Measurements from ENCODE around the gene ALDH1B1.
"Not testable (repeated sequence)": the region's sequence is repeated elsewhere in the genome, so short reads cannot be mapped to it uniquely, and the experiment has no call there.

Gene ALDH1B1

DNA sequence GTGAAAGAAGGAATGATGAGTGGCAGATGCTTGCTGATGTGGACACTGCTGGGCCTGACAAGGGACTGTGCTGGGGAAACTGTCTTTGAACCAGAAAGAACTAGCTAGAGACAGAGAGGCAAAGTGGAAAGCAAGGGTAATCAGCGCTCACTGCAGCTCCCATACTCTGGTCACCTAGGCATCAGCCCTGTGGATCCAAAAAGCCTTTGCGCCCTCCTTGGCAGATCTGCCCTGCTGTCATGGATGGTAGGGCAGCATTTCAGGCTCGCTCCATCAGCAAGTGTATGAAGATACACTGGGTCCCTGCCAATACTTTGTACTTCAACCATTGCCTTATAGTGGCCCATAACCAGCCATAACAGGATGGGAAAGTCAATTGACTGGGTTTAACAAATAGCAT, 6.6 kb upstream of the ALDH1B1 start:
- in situ Hi-C loops (cut with HindIII; ENCODE audit: low sequenced_read_pairs): no loop called here

DNA sequence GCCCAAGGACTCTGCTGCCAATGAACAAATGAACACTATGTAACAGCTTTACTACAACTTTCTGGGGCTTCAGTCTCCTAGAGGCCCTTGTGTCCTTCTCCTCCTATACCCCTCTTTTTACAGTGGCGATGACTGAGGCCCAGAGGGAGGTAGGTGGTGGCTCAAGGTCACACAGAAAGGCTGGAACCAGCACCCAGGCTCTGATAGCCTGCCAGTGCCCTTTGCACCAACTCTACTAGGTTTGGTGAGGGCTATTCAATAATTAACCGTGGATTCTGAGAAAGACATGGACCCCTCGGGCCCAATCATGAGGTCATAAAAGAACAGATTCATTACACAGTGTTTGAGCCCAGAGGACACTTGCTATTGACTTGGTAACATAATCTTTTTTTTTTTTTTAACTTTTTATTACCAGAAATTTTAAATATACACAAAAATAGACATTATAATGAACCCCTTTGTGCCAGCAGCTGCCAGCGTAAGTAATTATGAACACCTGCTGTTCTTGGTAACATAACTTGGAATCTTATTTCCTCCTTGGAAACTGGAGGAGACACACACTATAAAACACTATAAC, 6.1 kb upstream of the ALDH1B1 start:
- in situ Hi-C loops (cut with HindIII; ENCODE audit: low sequenced_read_pairs): no loop called here

GRCh38 chr9:38387066-38387465, 5.4 kb upstream of the ALDH1B1 start:
- in situ Hi-C loops (cut with HindIII; ENCODE audit: low sequenced_read_pairs): no loop called here

DNA sequence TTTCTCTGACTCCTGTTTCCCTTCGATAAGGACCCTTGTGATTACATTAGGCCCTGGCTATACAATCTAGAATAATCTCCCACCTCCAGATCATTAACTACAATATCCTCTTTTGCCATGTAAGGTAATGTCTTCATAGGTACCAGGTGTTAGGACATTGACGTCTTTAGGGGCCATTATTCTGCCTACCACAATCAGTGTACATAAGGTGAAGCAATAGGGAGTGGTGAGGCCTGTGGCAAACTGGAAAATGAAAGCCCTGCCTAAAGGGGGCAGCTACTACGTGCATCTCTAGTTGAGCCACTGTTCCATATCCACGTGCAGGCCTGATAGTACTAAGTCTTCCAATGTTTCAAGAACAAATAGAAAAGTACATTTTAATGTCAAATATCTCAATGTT, 4.8 kb upstream of the ALDH1B1 start:
- in situ Hi-C loops (cut with HindIII; ENCODE audit: low sequenced_read_pairs): no loop called here

GRCh38 chr9:38388283-38389223, 3.9 kb upstream of the ALDH1B1 start:
- in situ Hi-C loops (cut with HindIII; ENCODE audit: low sequenced_read_pairs): no loop called here

DNA sequence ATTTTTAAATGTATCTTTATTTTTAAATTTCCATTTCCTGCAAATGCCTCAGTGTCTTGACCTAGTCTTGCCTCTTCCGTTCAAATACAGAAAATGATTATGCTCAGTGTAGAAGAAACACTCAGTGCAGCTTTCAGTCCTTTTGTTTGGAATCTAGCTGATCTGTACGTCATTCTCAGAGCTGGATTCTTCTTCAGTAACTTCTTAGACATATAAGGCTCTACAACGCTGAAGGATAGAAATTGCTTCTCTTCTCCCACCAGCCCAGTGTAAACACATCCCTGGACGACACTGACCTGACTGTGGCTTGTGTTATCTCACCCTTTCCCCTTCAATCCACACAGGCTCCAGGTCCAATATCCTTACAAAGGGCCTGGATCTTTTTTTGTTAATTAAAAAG, 3.2 kb upstream of the ALDH1B1 start:
- in situ Hi-C loops (cut with HindIII; ENCODE audit: low sequenced_read_pairs): no loop called here

GRCh38 chr9:38390442-38390841, 2.1 kb upstream of the ALDH1B1 start:
- in situ Hi-C loops (cut with HindIII; ENCODE audit: low sequenced_read_pairs): no loop called here

GRCh38 chr9:38390851-38391250, 1.7 kb upstream of the ALDH1B1 start:
- in situ Hi-C loops (cut with HindIII; ENCODE audit: low sequenced_read_pairs): no loop called here

- in situ Hi-C loops (cut with HindIII; ENCODE audit: low sequenced_read_pairs): no loop called here
Observed at GRCh38 chr9:38391278-38392118, 1.0 kb upstream of the ALDH1B1 start.

DNA sequence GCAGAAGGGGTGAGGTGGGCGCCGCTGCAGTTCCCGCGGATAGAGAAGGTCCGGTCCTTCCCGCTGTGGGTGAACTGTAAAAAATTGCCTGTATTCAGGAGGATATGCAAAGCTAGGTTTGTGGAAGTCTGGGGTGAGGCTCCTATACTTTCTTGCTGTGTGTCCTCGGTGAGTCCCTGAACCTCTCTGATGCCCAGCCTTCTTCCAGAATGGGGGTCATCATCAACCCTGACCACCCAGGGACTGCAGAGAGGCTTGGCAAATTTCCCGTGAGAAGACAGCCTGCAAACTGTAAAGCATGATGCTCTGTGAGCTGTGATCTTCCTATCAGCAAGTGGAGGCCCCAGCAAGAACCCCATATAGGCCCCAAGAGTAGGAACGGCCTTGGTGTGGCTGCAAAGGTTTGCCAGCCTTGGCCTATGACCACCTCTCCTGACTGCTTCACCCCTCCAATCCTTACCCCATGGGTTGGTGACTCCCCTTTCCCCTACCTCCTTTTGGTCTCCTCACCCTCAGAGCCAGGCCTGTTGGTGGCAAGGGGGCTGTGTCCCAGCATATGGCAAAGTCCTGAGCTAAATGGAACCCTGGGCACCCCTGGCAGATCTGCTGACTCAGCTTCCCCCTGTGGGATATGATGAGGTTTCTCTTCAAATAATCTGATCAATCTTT, 760 bp downstream of the ALDH1B1 start:
- in situ Hi-C loops (cut with HindIII; ENCODE audit: low sequenced_read_pairs): no loop called here

GRCh38 chr9:38394416-38394815, 1.9 kb downstream of the ALDH1B1 start:
- in situ Hi-C loops (cut with HindIII; ENCODE audit: low sequenced_read_pairs): no loop called here

GRCh38 chr9:38395653-38396370, 3.3 kb downstream of the ALDH1B1 start:
- in situ Hi-C loops (cut with HindIII; ENCODE audit: low sequenced_read_pairs): no loop called here

- in situ Hi-C loops (cut with HindIII; ENCODE audit: low sequenced_read_pairs): no loop called here
Observed at GRCh38 chr9:38396371-38396671, 3.8 kb downstream of the ALDH1B1 start.

- in situ Hi-C loops (cut with HindIII; ENCODE audit: low sequenced_read_pairs): not testable (repeated sequence)
Observed at GRCh38 chr9:38399191-38399590, 6.7 kb downstream of the ALDH1B1 start.

GRCh38 chr9:38401994-38402393, 9.5 kb downstream of the ALDH1B1 start:
- in situ Hi-C loops (cut with HindIII; ENCODE audit: low sequenced_read_pairs): no loop called here

DNA sequence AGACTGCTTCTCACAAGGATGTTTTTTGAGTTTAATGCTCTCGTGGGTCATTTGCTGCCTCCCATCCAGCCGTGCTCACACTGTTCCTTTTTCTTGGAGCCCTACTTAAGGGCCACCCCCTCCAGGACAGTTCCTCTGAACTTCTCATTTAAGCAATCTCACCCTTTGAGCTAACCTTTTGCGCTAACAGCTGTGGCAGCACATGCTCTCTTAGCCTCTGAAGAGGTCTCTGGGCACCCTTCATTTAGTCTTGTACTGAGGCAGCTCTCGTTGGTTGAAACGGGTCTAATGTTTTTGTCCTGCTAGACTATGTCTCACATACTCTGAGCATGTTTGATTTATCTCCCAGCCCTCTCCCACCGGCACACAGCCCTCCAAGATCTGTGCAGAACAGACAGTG, 11.8 kb downstream of the ALDH1B1 start:
- in situ Hi-C loops (cut with HindIII; ENCODE audit: low sequenced_read_pairs): no loop called here

- in situ Hi-C loops (cut with HindIII; ENCODE audit: low sequenced_read_pairs): no loop called here
Observed at GRCh38 chr9:38405785-38406184, 13.3 kb downstream of the ALDH1B1 start.

DNA sequence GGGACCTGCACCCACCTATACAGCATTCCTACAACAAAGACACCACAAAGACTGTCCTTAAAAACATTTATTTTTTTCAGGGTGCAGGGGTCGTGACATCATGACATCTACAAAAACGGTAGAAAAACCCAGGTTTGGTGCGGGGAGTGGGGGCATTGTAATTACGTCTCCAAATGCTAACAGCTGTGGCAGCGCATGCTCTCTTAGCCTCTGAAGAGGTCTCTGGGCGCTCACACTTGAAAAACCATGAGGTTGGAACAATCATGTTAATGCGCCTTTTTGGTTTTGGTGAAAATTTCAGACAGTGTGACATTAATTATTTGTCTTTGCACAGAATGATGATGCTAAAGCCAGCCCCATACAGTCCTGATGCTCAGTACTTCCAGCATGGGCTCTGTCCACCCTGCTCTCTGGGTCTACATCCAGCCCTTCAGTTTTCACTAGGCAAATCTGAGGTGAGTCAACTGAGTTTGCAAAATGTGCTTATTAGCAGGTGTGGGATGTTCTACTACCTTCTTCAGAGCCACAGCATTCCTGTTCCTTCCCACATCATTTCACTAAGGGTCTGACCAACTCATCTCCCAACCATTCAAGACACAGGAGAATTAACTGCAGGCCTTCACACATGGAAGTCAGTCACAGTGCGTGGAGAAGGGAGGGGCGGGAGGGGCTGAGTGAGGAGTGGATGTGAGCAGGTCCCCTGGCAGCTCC, 14.1 kb downstream of the ALDH1B1 start:
- in situ Hi-C loops (cut with HindIII; ENCODE audit: low sequenced_read_pairs): no loop called here

DNA sequence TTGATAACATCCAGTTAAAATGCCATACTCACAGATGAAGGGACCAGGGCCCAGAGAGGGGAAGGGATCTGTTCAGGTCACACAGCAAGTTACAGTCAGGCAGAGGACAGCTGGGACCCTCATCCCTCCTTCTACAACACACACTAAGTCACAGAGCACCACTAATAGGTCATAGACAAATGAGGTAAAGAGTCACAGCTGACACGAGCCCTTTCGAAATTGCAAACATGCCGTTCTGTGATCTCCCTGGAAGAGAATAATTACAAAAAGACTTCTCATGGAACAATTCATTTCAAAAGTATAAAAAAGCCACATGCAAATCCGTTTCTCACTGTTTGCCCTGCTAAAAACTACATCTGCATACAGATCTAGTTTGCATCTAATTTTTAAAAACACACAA, 16.2 kb downstream of the ALDH1B1 start:
- in situ Hi-C loops (cut with HindIII; ENCODE audit: low sequenced_read_pairs): no loop called here

GRCh38 chr9:38412751-38413150, 20.2 kb downstream of the ALDH1B1 start:
- in situ Hi-C loops (cut with HindIII; ENCODE audit: low sequenced_read_pairs): no loop called here
